H1 (cell line): ENCODE data around the gene PROM2. TPM values are rescaled to one million over a fixed set of nuclear protein-coding genes. Genes with fewer than 3 reads are reported as not detected.
A peak's percentile ranks its signal among the peaks of the same experiment; 100 is the strongest.

Experiments used
- CTCF ChIA-PET: fragments of 300-600 bp; sonication (Branson Sonifier 250); formaldehyde crosslinking; loops from one replicate; lab custom pipeline; 2021; ENCODE audit not compliant: partially characterized antibody; lab: Charles Lee
- POLR2A ChIA-PET: fragments of 300-600 bp; sonication (Branson Sonifier 250); formaldehyde crosslinking; loops from one replicate; lab custom pipeline; 2021; ENCODE audit warnings: inconsistent platforms; ENCODE audit not compliant: partially characterized antibody; lab: Charles Lee
- DNase-seq, 2 experiments: peaks; one replicate each; pipeline versions ENCODE4 v3.0.0 to v3.0.0-alpha.2; 2010 to 2022; ENCODE audit warnings: low spot score in 2 of 2, low read depth in 1 of 2, mixed read lengths in 1 of 2
- FAIRE-seq: peaks from 2 replicates; lab custom pipeline; 2011; peaks lifted over from hg19 to GRCh38; lab: Jason Lieb, UNC
- H2AFZ ChIP-seq: 2 replicates; pipeline ENCODE4 v1.8.1; 2012; ENCODE audit warnings: low read length, inconsistent platforms
- H2AK5ac ChIP-seq: 2 replicates; pipeline ENCODE4 v1.6.1; 2013; ENCODE audit warnings: low read depth, low read length
- H2BK120ac ChIP-seq: replicated peaks from 2 replicates; pipeline ENCODE3; 2013; ENCODE audit warnings: low read depth, low read length, inconsistent platforms
- H2BK12ac ChIP-seq: 2 replicates; pipeline ENCODE4 v1.6.1; 2013; ENCODE audit warnings: low read depth, low read length
- H2BK15ac ChIP-seq: 2 replicates; pipeline ENCODE4 v1.6.1; 2013; ENCODE audit warnings: low read length
- H2BK20ac ChIP-seq: 2 replicates; pipeline ENCODE4 v1.6.1; 2013; ENCODE audit warnings: low read length
- H2BK5ac ChIP-seq: 2 replicates; pipeline ENCODE4 v1.6.1; 2013; ENCODE audit warnings: low read depth, low read length
- H3K14ac ChIP-seq: 2 replicates; pipeline ENCODE4 v1.6.1; 2013; ENCODE audit warnings: inconsistent platforms; ENCODE audit not compliant: insufficient read length
- H3K18ac ChIP-seq: 2 replicates; pipeline ENCODE4 v1.6.1; 2013; ENCODE audit warnings: low read length; ENCODE audit errors: extremely low read depth
- H3K23ac ChIP-seq: 2 replicates; pipeline ENCODE4 v1.6.1; 2013; ENCODE audit warnings: inconsistent platforms; ENCODE audit not compliant: insufficient read length
- H3K23me2 ChIP-seq: 2 replicates; pipeline ENCODE4 v1.6.1; 2013; ENCODE audit warnings: low read depth, low read length
- H3K27ac ChIP-seq: 2 replicates; pipeline ENCODE4 v1.6.1; 2011; ENCODE audit warnings: low read depth, low read length, inconsistent platforms
- H3K27me3 ChIP-seq, 4 experiments: replicated peaks in 1 of 4; 1 replicate in 1 of 4; 2 replicates in 3 of 4; pipeline versions ENCODE4 v1.6.1 to v1.8.1; 2011 to 2013; ENCODE audit warnings: low read length in 3 of 4, mild to moderate bottlenecking in 3 of 4, inconsistent platforms in 2 of 4, mixed read lengths in 2 of 4, moderate library complexity in 1 of 4; ENCODE audit not compliant: control insufficient read depth in 3 of 4, insufficient read depth in 3 of 4; ENCODE audit errors: extremely low read depth in 1 of 4
- H3K36me3 ChIP-seq, 4 experiments: 2 replicates each; pipeline versions ENCODE4 v1.6.1 to v1.8.1; 2011 to 2013; ENCODE audit warnings: mild to moderate bottlenecking in 4 of 4, low read length in 3 of 4, moderate library complexity in 2 of 4, control low read depth in 1 of 4, inconsistent platforms in 1 of 4; ENCODE audit not compliant: insufficient read depth in 4 of 4, control insufficient read depth in 2 of 4
- H3K4ac ChIP-seq: replicated peaks from 2 replicates; pipeline ENCODE3; 2013; ENCODE audit warnings: low read length, low read depth, mixed read lengths, inconsistent platforms; ENCODE audit not compliant: insufficient read length
- H3K4me1 ChIP-seq, 4 experiments: replicated peaks in 1 of 4; 1 replicate in 1 of 4; 2 replicates in 3 of 4; pipeline versions ENCODE4 v1.6.1 to v1.8.1; 2011 to 2013; ENCODE audit warnings: low read length in 3 of 4, inconsistent platforms in 2 of 4, mixed read lengths in 1 of 4; ENCODE audit not compliant: insufficient read depth in 4 of 4, control insufficient read depth in 3 of 4
- H3K4me2 ChIP-seq, 2 experiments: 2 replicates each; pipeline versions ENCODE4 v1.6.1 to v1.8.1; 2011 to 2013; ENCODE audit warnings: low read depth in 2 of 2, low read length in 2 of 2, control low read depth in 1 of 2, inconsistent platforms in 1 of 2, mild to moderate bottlenecking in 1 of 2; ENCODE audit not compliant: insufficient read depth in 1 of 2
- H3K4me3 ChIP-seq, 4 experiments: fragments of 200-600, 300-600 bp in 1 of 4; sonication (generic), shearing (Covaris generic), sonication (Bioruptor Twin) in 1 of 4; 2 replicates each; pipeline versions ENCODE4 v1.5.1 to v1.8.1; 2011 to 2016; ENCODE audit warnings: low read length in 4 of 4, low read depth in 3 of 4, control low read depth in 2 of 4, inconsistent platforms in 2 of 4, mild to moderate bottlenecking in 2 of 4, mixed read lengths in 1 of 4, moderate library complexity in 1 of 4; ENCODE audit not compliant: insufficient read depth in 2 of 4; ENCODE audit errors: extremely low read depth in 1 of 4
- H3K56ac ChIP-seq: replicated peaks from 2 replicates; pipeline ENCODE3; 2013; ENCODE audit warnings: low read depth, mild to moderate bottlenecking, mixed read lengths, low read length, inconsistent platforms; ENCODE audit not compliant: insufficient read length
- H3K79me1 ChIP-seq: 2 replicates; pipeline ENCODE4 v1.6.1; 2013; ENCODE audit warnings: low read depth, low read length, control low read depth
- H3K79me2 ChIP-seq, 2 experiments: 2 replicates each; pipeline versions ENCODE4 v1.6.1 to v1.8.1; 2012 to 2013; ENCODE audit warnings: low read length in 2 of 2, mild to moderate bottlenecking in 2 of 2, inconsistent platforms in 1 of 2; ENCODE audit not compliant: insufficient read depth in 2 of 2, control insufficient read depth in 1 of 2
- H3K9ac ChIP-seq, 4 experiments: replicated peaks in 1 of 4; 1 replicate in 1 of 4; 2 replicates in 3 of 4; pipeline versions ENCODE4 v1.6.1 to v1.8.1; 2011 to 2013; ENCODE audit warnings: low read depth in 3 of 4, low read length in 3 of 4, control low read depth in 2 of 4, mild to moderate bottlenecking in 2 of 4, moderate library complexity in 2 of 4, inconsistent platforms in 1 of 4; ENCODE audit errors: extremely low read depth in 1 of 4
- H3K9me3 ChIP-seq, 2 experiments: 2 replicates each; pipeline versions ENCODE4 v1.6.1 to v1.8.1; 2012 to 2013; ENCODE audit warnings: mild to moderate bottlenecking in 2 of 2, moderate library complexity in 2 of 2, control low read depth in 1 of 2, inconsistent platforms in 1 of 2, low read depth in 1 of 2, low read length in 1 of 2, mixed read lengths in 1 of 2; ENCODE audit not compliant: insufficient read depth in 2 of 2
- H4K20me1 ChIP-seq, 2 experiments: replicated peaks in 1 of 2; 2 replicates each; pipeline versions ENCODE3 to v1.8.1; 2011 to 2013; ENCODE audit warnings: inconsistent platforms in 2 of 2, low read length in 2 of 2, mild to moderate bottlenecking in 1 of 2; ENCODE audit not compliant: insufficient read depth in 2 of 2, control insufficient read depth in 1 of 2
- H4K5ac ChIP-seq: 2 replicates; pipeline ENCODE4 v1.6.1; 2013; ENCODE audit warnings: low read length, low read depth, mixed read lengths, inconsistent platforms; ENCODE audit not compliant: insufficient read length
- H4K8ac ChIP-seq: 2 replicates; pipeline ENCODE4 v1.8.0; 2013; ENCODE audit warnings: mild to moderate bottlenecking, moderate library complexity, low read length, inconsistent platforms; ENCODE audit not compliant: insufficient read depth; ENCODE audit errors: extremely low read depth
- H4K91ac ChIP-seq: replicated peaks from 2 replicates; pipeline ENCODE3; 2013; ENCODE audit warnings: low read length, mixed read lengths, inconsistent platforms; ENCODE audit not compliant: insufficient read length
- E2F6 ChIP-seq: IDR thresholded peaks from 2 replicates; pipeline ENCODE4 v1.6.1; 2012; ENCODE audit warnings: inconsistent platforms
- EGR1 ChIP-seq: IDR thresholded peaks from 2 replicates; pipeline ENCODE4 v1.6.1; 2011; ENCODE audit warnings: low read depth, low read length, borderline replicate concordance
- NANOG ChIP-seq: IDR thresholded peaks from 2 replicates; pipeline ENCODE4 v1.6.1; 2011; ENCODE audit warnings: low read length, low read depth, mild to moderate bottlenecking, inconsistent platforms; ENCODE audit not compliant: insufficient read depth, poor library complexity, severe bottlenecking
- TEAD4 ChIP-seq: IDR thresholded peaks from 2 replicates; pipeline ENCODE4 v1.6.1; 2012; ENCODE audit warnings: low read depth, low read length, inconsistent platforms, mixed read lengths
- WGBS, 2 experiments: shearing (Covaris generic) in 1 of 2; methylation state at CpG; one replicate each; pipeline versions ENCODE4 v1.1.6 to v1.1.7; 2013 to 2015; ENCODE audit warnings: low lambda C conversion rate in 2 of 2, mixed read lengths in 2 of 2, inconsistent platforms in 1 of 2, low coverage in 1 of 2, missing lambda C conversion rate in 1 of 2; ENCODE audit not compliant: insufficient replicate concordance in 2 of 2, insufficient coverage in 1 of 2, insufficient read length in 1 of 2; ENCODE audit errors: extremely low coverage in 1 of 2, missing lambda C conversion rate in 1 of 2; 5-methylcytosine and 5-hydroxymethylcytosine counted together
- polyA plus RNA-seq, 7 experiments: library from polyadenylated mRNA; depleted of rRNA in 3 of 7; stranded (reverse) in 5 of 7; unstranded in 2 of 7; fragments of >200 nt in 5 of 7; fragments of 200-250 nt in 2 of 7; gene quantifications; 1 replicate in 5 of 7; 2 replicates in 1 of 7; 4 replicates in 1 of 7; pipeline versions ENCODE4 v1.2.1 to v1.2.3, GENCODE V29; 2011 to 2013; ENCODE audit warnings: missing spikeins in 2 of 7, mixed read lengths in 2 of 7
- total RNA-seq: library from RNA; stranded (reverse); fragmentation: NEBNext Ultra II Directional; extraction: Animal tissue kit (Norgen Biotek cat#: 25700); gene quantifications from 2 replicates; pipeline ENCODE4 v1.2.1, GENCODE V29; 2021

The PROM2 gene
- total and polyA plus RNA-seq, 2 of the 8 experiments (the other 6 are each of a cell fraction or from before 2014, with no cell fraction given), result 1.6 to 3.8 TPM

GRCh38 chr2:95268211-95269035 is 5.8 kb upstream of the PROM2 start:
- H3K18ac ChIP-seq, result no peak overlapping the region
- ChIA-PET CTCF (interaction anchor here (0.6 kb wide), 1 partner anchor 20 kb away, joined by 3 read pairs; no protein-coding TSS in a partner anchor), POLR2A (no interaction called here)
- no peak overlapping the region for H3K4me2 ChIP-seq
- DNase-seq (peak in 1 of 2 experiments; percentile 17), FAIRE-seq (no peak)
- no peak overlapping the region for H3K9ac ChIP-seq
- H3K9me3 ChIP-seq, result peaks cover 70 to 89% of the 10 kb centered on the region in 2 experiments
- no peak overlapping the region for H3K56ac ChIP-seq
- H4K20me1 ChIP-seq, result no peaks in the 10 kb centered on the region
- H4K5ac ChIP-seq, result no peak overlapping the region
- no peaks in the 10 kb centered on the region; the same call in 1 of the 2 replicates for H3K79me1 ChIP-seq
- H2BK120ac ChIP-seq, result no peak overlapping the region
- H3K23me2 ChIP-seq, result no peaks in the 10 kb centered on the region; the same call in 1 of the 2 replicates
- 87% methylated on average over 10 of the region's 13 CpGs; no CpG with 5 or more reads in 1 of the 2 experiments for WGBS, 2 experiments
- H2AFZ ChIP-seq, result no peak overlapping the region
- no peak overlapping the region for H2BK20ac ChIP-seq
- H2AK5ac ChIP-seq, result no peak overlapping the region
- no peaks in the 10 kb centered on the region for H3K36me3 ChIP-seq
- H2BK12ac ChIP-seq, result no peak overlapping the region
- H3K79me2 ChIP-seq, result no peaks in the 10 kb centered on the region
- H3K4me1 ChIP-seq, result peaks cover 0 to 2% (median 0%) of the 10 kb centered on the region in 4 experiments; a peak in 1 of 7 replicates
- H2BK15ac ChIP-seq, result no peak overlapping the region
- H2BK5ac ChIP-seq, result no peak overlapping the region
- H3K23ac ChIP-seq, result no peak overlapping the region
- no peak overlapping the region for H4K8ac ChIP-seq
- H3K27me3 ChIP-seq, result no peaks in the 10 kb centered on the region
- no peak overlapping the region for H4K91ac ChIP-seq
- H3K4ac ChIP-seq, result no peak overlapping the region
- H3K14ac ChIP-seq, result no peak overlapping the region
- H3K4me3 ChIP-seq, result no peak overlapping the region
- no peak overlapping the region for H3K27ac ChIP-seq
- TF ChIP-seq TEAD4 (no peak), EGR1 (no peak), NANOG (no peak), E2F6 (no peak)
